Measurements from ENCODE around the gene ADGRG1.

ADGRG1 gene

DNA sequence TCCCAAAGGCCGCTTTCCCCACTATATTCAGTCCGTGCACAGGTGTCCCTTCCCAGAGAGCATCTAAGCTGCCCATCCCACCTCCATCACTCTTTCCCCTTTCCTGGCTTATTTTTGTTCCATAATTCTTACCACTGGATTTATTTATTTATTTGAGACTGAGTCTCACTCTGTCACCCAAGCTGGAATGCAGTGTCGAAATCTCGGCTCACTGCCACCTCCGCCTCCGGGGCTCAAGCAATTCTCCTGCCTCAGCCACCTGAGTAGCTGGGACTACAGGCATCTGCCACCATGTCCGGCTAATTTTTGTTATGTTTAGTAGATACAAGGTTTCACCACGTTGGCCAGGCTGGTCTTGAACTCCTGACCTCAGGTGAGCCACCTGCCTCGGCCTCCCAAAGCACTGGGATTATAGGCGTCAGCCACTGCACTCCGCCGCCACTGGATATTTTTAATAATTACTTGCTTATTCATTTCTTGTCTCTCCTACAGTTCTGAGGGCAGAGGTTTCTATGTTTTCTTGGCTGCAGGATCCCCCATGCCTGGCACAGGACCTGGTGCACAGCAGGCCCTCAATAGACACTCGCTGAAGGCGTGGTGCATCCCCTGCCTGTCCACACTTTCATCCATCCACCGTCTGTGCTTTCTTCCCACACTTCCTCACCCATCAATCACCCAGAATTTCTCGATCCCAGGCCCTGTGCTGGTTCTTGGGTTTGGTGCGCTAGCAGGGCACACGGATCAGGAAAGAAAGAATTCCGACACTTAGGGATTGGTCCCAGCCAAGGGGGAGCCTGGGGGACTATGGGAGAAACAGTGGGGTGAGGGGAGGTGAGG, 9.9 kb upstream of the ADGRG1 start:
- peak in 3 of 10 donors; percentile 13 to 42 (median 41) for DNase-seq
- intact Hi-C loops (cut with DNase I): no loop called here

GRCh38 chr16:57619133-57619605, 9.3 kb upstream of the ADGRG1 start:
- intact Hi-C loops (cut with DNase I): no loop called here
- peak in 2 of 10 donors; percentile 13 to 51 for DNase-seq

DNA sequence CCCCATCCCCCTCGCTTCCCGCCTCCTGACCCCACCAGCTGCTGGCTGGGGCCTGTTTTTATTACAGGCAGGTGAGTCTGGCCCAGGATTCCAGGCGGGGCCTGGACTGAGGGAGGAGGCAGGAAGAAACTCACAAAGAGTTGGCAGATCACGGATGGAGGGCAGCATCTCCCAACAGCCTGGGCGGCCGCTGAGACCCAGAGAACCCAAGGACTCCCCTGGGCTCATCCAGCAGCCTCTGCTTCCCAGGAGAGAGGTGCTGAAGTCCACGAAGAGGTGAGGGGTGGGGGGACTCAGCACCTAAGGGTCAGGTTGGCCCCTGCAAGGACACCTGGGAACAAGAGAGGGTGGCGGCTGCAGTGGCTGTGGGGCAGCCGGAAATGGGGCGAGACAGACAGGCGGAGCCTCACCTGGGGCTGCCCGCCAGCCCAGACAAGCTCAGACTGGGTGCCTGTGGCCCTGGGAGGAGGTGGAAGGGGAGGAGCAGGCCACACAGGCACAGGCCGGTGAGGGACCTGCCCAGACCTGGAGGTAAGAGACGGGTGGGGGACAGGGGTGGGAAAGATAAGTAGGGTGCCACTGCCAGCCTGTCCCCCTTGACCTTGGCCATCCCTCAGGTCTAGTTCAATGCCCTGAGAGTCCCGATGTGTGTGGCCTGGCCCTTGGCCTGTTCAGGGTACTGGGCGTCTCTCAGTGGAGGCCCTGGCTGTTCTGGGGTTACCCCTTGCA, 8.7 kb upstream of the ADGRG1 start:
- intact Hi-C loops (cut with DNase I): no loop called here
- DNase-seq: peak in 4 of 10 donors; percentile 2 to 74 (median 36)

- intact Hi-C loops (cut with DNase I): no loop called here
- peak in 5 of 10 donors; percentile 5 to 82 (median 56) for DNase-seq
Observed at GRCh38 chr16:57620335-57621231, 7.8 kb upstream of the ADGRG1 start.

- peak in 7 of 10 donors; percentile 5 to 77 (median 14) for DNase-seq
- intact Hi-C loops (cut with DNase I): no loop called here
Observed at GRCh38 chr16:57621521-57622271, 6.7 kb upstream of the ADGRG1 start.

- intact Hi-C loops (cut with DNase I): no loop called here
- peak in 4 of 10 donors; percentile 10 to 72 (median 54) for DNase-seq
Observed at GRCh38 chr16:57622361-57623250, 5.8 kb upstream of the ADGRG1 start.

DNA sequence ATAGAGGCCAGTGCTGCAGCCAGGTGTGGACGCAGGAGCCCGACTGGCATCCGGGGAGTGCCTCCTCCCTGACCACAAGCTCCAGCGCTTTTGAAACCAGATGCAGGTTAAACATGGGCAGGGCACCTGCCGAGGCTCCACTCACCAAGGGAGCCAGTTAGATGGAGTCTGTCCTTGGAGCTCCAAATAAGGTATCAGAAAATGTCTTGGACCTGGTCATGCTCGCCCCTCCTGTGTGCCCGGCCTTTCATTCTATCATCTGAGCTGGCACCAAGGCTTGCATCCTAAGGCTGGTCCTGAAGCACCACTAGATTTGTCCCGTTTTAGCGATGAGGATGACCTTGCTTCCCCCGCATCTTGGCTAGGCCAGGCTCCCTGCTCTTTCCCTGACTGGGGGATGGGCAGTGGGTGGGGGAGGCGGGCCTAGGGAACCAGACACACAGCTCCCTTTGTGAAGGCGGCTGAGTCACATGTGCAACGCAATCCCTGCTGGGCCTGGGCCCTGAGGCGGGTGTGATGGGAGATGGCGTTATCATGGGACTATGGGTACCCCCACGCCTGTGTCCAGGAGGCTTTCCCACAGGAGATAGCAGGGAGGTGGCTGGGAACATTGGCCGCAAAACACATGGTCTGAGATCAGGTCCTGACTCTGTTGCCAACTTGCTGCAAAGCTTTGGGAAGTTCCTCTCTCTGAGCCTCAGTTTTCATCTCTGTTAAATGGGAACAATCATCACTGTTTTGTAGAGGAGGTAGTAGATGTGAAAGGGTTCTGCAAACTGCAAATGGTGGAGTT, 5.0 kb upstream of the ADGRG1 start:
- peak; percentile 72 to 97 (median 88) for DNase-seq
- intact Hi-C loops (cut with DNase I): no loop called here

DNA sequence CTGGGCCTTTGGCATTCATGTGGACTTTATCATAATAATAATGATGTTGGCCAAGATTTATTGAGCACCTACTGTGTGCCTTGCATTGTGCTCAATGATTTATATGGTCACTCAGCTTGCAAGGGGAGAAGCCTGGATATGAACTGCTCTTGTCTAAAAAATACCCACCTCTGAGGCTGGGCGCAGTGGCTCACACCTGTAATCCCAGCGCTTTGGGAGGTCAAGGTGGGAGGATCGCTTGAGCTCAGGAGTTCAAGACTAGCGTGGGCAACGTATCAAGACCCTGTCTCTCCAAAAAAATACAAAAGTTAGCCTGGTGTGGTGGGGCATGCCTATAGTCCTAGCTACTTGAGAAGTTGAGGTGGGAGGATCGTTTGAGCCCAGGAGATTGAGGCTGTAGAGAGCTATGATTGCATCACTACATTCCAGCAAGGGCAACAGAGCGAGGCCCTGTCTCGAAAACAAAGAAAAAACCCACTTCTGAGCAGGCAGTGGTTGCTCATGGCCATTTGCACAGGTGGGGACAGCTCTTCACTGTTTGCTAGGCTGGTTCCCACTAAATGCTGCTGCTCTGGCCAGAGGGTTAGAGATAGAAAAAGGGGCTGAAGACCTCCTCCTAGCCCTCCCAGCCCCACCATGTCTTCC, 4.3 kb upstream of the ADGRG1 start:
- intact Hi-C loops (cut with DNase I): no loop called here

DNA sequence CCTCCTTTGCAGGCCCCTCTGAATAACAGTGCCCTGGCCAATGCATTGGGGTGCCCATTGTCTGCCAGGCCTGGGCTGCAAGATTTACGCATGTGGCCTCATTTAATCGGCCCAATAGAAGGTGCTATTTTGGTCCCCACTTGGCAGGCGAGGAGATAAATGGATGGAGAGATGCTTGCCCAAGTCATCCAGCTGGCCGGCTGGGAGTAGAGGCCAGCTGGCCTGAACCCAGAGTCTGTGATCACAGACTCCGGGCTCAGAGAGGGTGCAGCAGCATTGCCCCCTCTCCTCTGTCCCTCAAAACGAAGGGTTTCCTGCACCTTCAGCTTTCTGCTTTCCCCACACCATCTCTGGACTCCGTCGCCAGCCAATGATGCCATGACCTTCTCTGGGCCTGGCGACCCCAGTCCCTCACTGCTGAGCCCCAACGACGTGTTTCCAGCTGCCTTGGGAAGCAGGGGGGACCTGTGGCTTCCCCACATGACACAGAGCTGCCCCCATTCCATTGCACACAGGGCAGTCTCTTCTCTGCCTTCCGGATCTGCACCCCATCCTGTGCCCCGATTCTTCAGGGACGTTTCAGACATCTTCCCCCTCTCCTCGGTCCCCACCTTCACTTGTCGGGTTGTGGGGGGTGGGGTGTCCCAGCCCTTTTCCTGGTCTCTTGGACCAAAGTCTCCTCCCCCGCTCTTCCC, 3.5 kb upstream of the ADGRG1 start:
- intact Hi-C loops (cut with DNase I): no loop called here
- DNase-seq: peak in 9 of 10 donors; percentile 58 to 96 (median 75)

More for the DNA sequence above, 4.3 kb upstream of the ADGRG1 start:
- DNase-seq: peak in 3 of 10 donors; percentile 33 to 55 (median 44)

- intact Hi-C loops (cut with DNase I): no loop called here
- DNase-seq: peak in 4 of 10 donors; percentile 47 to 91 (median 76)
Observed at GRCh38 chr16:57626420-57627170, 1.8 kb upstream of the ADGRG1 start.

DNA sequence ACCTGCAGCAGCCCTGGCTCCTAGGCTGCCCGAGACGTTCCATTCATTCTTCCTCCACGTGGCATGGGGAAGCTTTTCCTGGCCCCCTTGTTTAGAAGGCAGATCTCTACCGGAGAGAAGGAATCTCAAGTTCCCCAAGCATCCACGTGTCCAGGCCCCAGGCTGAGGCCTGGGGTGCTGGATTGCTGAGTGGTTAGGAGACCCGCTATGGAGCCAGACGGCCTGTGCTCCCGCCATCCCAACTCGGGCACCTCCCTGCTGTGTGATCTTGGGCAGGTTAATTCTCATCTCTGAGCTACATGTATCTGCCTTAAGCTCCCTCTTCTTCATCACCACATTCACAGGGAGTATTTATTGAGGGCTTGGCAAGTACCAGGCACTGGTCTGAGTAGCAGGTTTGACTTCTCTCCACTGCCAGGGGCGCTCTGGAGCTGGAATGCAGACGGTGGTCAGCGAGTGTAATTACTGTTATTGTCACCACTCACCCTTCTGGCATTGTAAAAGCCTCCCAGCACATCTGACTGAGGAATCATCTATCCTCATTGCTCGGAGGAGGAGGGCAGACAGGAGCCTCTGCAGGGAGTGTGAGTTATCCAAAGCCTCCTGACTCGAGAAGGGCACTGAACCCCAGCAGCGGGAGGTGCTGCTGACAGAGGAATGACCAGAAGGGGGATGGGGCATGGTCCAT, 1.1 kb upstream of the ADGRG1 start:
- DNase-seq: peak in 4 of 10 donors; percentile 24 to 83 (median 72)
- intact Hi-C loops (cut with DNase I): no loop called here

- intact Hi-C loops (cut with DNase I): no loop called here
- DNase-seq: no peak
Observed at GRCh38 chr16:57628783-57629293, 408 bp downstream of the ADGRG1 start.

DNA sequence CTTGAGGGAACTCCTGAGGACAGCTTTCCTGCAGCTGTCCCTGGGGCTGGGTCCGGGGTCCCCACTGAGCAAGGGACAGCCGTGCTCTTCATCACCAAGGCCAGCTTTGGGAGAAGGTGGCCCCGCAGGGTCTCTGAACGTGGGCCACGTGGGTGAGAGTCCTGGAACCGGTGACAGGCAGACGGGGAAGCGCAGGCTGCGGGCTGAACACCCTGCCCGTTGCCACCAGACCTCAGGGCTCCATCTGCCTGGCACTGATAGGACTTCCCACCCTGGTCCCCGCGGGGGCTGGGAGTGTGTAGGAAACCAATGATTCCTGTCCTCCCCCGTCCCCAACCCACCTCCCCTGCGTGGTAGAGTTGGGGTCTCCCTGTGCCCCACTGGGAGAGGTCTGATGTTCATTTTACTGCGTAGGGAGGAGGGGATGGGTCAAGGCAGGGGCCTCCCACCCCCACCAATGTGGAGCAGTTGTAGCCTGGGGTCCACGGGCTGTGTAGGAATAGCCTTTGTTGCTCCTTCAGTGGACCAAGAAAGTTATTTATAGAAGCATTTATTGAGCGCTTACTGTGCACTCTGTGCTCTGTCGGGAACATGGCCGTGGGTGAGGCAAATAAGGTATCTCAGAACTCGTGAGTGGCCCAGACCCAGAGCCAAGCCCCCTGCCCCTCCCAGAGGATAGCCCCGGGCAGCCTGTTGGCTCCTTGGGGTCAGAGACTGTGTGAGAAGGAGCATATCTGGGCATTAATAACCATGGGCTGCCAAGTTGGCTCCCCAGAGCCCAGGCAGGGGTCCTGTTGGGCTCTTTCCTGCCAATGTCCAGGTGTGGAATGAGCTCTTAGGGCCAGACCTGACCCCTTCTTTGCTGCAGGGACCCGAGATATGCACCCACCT, 1.3 kb downstream of the ADGRG1 start:
- DNase-seq: peak in 1 of 10 donors; percentile 76
- intact Hi-C loops (cut with DNase I): no loop called here

DNA sequence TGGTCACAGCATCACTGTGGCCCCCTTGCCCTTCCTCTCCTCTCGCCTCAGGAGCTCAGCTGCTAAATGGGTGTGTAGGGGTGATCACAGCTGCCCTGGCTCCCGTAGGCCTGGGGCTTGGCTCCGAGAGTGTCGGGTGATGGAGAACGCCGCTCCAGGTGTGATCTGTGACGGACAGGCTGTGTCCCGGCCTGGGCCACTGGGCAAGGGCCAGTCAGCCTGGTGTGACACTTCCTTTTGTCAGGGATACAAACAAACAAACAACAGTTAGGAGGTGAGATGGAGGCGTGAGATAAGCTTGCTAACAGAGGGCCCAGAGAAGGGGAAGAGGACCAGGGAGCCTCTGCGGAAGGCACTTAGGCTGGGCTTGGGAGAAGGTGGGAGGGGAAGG, 2.0 kb downstream of the ADGRG1 start:
- no peak for DNase-seq
- intact Hi-C loops (cut with DNase I): no loop called here
